Measurements from ENCODE around the gene INPP5A.
"Not testable (repeated sequence)": the region's sequence is repeated elsewhere in the genome, so short reads cannot be mapped to it uniquely, and the experiment has no call there.

INPP5A gene

GRCh38 chr10:132537684-132538001 is at the start of gene INPP5A:
INPP5A (plus strand) TSS chr10:132537787; CDS start chr10:132538097, 310 bp downstream.
- DNase-seq (ENCODE audit: low read depth): no peak

- DNase-seq (ENCODE audit: low read depth): no peak
These were observed 49.3 kb upstream of the INPP5A start for GRCh38 chr10:132488231-132488821.

DNA sequence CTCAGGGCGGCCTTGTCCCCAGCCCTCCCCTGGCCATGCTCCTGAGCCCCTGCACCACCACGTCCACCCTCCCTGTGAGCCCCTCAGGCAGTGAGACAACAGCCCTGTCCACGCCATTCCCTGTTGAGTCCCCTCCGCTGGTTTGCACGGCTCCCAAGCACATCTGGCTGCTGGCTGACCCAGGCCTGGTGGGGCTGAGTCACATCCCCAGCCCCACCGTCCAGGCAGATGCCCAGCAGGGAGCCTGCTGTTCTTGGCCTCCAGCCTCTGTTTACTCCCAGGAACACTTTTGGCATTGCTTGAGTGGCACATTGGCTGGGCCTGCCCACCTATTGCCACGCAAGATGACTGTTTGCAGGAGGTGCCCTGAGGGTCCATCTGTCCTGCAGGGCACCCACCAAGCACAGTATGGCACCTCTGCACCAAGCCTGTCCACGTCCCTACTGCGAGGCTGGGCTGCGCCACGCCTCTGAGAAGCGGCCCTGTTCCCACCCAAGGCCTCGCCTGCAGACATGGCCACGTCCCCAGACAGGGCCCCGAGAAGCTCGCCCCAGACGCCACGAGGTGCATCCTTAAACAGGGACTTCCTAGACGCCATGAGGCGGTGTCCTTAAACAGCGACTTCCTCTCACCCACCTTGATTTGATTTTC is 48.4 kb upstream of the INPP5A start:
- no peak for DNase-seq (ENCODE audit: low read depth)

- DNase-seq (ENCODE audit: low read depth): no peak
These were observed 47.7 kb upstream of the INPP5A start for GRCh38 chr10:132489704-132490534.

DNA sequence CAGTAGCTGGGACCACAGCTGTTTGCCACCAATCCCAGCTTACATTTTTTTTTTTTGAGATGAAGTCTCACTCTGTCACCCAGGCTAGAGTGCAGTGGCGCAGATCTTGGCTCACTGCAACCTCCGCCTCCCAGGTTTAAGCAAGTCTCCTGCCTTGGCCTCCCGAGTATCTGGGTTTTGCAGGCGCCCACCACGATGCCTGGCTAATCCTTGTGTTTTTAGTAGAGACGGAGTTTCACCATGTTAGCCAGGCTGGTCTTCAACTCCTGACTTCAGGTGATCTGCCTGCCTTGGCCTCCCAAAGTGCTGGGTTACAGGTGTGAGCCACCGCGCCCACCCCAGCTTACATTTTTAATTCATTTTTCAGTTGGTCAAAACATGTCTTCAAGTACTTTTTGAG is 46.1 kb upstream of the INPP5A start:
- DNase-seq (ENCODE audit: low read depth): not testable (repeated sequence)

GRCh38 chr10:132492323-132493025 is 45.1 kb upstream of the INPP5A start:
- DNase-seq (ENCODE audit: low read depth): no peak

DNA sequence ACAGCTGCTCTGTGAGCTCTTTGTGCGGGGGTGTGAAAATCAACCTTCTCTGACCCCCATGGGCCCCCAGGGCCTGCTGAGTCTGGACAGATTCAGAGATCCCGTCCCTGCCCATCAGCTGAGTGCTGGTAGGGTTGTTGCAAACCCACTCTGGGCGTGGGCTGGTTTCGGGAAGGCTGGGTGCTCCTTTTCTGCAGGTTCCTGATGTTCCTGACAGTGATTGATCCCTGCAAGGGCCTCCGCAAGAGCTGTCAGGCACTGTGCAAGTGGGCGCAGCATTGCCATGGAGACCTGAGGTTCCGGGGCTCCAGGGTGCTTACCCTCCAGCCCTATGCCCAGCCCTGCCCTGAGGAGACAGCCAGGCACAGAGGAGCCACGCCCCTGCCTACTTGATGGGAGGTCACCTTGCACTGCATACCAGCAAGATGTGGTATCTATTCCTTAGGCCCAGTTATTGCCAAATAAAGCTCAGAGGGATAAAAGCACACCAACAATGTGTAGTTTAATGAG is 44.3 kb upstream of the INPP5A start:
- no peak for DNase-seq (ENCODE audit: low read depth)

DNA sequence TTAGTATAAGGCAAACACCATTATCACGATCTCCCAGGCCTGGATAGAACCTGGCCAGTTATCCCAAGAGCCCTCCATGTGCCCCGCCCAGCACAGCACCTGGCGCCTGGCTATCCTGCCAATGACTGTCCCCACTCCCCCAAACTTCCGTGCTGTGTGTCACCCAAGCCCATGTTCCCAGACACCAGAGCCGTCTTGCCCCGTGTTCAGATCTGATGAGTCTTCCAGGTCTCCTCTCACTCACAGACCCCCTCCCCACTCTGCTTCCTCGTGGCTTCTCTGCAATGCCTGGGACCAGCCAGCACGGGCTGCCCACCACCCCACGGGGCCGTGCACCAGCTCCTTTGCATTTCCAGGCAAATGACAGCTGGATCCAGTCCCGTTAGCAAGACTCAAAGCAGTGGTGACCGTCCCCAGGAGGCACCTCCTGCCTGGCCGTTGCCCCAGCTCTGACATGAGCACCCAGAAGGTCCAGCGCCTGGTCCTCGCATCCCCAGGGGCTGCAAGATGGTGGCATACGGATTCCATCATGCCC is 43.8 kb upstream of the INPP5A start:
- DNase-seq (ENCODE audit: low read depth): no peak

DNA sequence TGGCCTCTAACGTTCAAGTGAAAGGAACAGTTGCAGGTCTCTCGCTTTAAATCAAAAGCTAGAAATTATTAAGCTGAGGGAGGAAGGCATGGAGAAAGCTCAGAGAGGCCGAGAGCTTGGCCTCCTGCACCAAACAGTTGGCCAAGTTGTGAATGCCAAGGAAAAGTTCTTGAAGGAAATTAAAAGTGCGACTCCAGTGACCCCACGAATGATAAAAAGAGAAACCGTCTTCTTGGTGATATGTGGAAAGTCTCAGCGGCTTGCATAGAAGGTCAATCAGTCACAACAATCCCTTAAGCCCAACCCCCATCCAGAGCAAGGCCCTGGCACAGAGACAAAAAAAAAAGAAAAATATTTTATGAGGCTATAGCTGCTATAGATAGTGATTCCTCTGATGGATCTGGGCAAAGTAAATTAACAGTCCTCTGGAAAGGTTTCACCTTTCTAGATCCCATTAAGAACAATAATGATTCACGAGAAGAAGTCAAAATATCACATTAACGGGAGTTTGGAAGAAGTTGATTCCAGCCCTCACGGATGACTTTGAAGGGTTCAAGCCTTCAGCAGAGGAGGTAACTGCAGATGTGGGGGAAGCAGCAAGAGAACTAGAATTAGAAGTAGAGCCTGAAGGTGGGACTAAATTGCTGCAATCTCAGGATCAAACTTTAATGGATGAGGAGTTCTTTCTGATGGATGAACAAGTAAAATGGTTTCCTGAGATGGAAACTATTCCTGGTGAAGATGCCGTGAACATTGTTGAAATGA is 42.5 kb upstream of the INPP5A start:
- no peak for DNase-seq (ENCODE audit: low read depth)

- no peak for DNase-seq (ENCODE audit: low read depth)
These were observed 41.1 kb upstream of the INPP5A start for GRCh38 chr10:132496360-132497062.

DNA sequence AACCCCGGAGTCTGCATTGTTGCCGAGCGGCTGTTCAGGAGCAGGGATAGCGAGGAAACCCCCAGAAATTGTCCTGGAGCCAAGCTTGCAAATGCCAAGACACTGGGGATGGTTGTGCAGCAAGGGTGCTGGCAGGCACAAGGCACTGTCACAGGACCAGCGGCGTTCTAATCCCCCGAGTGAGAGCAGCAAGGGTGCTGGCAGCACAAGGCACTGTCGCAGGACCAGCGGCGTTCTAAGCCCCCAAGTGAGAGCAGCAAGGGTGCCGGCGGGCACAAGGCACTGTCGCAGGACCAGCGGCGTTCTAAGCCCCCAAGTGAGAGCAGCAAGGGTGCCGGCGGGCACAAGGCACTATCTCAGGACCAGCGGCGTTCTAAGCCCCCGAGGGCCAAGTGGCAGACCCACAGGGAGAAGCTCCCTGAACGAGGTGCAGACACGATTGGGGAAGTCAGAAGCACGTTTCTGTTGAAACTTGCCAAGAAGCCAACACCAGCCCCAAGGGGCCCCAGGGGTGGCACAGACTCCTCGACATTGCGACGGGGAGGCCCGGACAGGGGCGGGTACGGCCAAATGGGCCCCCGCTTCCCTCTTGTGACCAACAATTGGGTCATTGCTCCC is 40.4 kb upstream of the INPP5A start:
- DNase-seq (ENCODE audit: low read depth): no peak

- no peak for DNase-seq (ENCODE audit: low read depth)
These were observed 39.6 kb upstream of the INPP5A start for GRCh38 chr10:132497861-132498561.

DNA sequence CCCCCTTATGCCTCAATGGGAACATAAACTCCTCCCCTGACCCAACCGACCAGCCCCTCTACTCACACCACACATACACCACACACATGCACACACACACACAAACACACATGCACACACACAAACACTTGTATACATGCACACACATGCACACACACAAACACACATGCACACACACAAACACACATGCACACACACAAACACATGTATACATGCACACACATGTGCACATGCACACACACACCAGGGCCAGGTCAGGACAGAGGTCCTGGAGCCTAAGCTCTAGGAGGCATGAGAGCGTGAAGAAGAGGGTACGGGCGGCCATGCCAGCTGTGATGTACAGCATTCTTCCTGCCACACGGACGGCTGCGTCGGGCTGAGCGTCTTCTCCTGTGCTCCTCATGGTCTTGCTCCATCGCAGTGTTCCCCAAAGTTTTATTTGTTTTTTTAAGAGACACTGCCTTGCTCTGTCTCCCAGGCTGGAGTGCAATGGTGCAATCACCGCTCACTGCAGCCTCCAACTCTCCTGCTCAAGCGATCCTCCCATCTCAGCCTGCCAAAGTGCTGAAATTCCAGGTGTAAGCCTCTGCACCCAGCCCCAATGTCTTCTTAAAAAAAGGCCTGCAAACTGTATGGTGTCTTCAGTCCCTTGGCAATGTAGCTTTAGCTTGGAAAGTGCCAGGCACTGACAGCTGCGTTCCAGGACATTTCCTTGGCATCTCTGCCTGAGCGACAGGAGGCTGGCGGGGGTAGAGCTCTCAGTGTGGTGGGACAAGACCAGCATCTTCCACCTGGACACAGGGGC is 38.8 kb upstream of the INPP5A start:
- DNase-seq (ENCODE audit: low read depth): no peak

GRCh38 chr10:132499367-132499685 is 38.3 kb upstream of the INPP5A start:
- no peak for DNase-seq (ENCODE audit: low read depth)

DNA sequence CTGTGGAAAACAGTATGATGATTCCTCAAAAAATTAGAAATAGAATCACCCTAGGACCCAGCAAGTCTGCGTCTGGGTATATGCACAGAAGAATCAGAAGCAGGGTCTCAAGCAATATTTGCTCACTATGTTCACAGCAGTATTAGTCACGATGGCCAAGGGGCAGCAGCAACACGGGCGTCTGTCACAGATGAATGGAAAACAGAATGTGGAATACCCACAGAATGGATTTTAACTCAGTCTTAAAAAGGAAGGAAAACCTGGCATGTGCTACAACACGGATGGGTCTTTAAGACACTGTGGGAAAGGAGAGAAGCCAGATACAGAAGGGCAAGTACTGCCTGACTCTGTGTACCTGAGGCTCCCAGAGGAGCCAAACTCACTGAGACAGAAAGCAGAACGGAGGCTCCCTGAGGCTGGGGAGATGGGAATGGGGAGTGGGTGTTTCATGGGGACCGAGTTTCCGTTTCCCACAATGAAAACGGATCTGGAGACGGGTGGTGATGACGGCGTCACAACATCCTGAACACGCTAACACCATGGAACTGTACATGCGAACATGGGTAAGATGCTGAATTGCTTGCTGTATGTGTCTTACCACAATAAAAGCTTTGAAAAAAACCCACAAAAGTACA is 36.7 kb upstream of the INPP5A start:
- DNase-seq (ENCODE audit: low read depth): no peak

DNA sequence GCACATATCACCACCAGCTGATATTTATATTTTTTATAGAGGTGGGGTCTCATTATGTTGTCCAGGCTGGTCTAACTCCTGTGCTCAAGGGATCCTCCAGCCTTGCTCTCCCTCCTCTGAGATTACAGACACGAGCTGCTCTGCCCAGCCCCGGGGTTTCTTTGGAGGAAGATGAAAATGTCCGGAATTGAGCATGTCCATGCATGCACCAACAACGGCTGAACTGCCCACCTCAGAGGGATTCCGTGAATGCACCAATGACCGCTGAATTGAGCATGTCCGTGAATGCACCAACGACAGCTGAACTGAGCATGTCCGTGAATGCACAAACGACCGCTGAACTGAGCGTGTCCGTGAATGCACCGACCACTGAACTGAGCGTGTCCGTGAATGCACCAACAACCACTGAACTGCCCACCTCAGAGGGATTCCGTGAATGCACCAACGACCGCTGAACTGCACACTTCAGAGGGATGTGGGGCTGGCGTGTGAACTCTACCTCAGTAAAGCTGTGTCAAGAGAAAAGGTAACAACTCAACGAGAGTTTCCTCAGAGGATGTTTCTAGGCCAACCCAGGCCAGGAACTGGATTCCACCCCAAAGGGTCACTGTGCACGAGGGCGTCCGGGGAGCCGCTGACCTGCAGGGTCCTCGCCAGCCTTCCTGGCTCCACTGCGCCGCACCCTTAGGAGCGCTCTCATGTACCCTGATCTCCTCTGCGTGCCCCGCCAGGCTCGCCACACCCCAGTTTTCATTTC is 34.9 kb upstream of the INPP5A start:
- DNase-seq (ENCODE audit: low read depth): no peak

- no peak for DNase-seq (ENCODE audit: low read depth)
These were observed 33.8 kb upstream of the INPP5A start for GRCh38 chr10:132503581-132504421.

Data from stimulated activated CD8-positive, alpha-beta memory T cell treated with anti-CD3 and anti-CD28 coated beads, Interleukin-15, amount 100 ng/mL, for 24 hours (primary cell).